Neural cell (in vitro differentiated cells): ENCODE data around the gene ENO1. TPM values are rescaled to one million over a fixed set of nuclear protein-coding genes. Genes with fewer than 3 reads are reported as not detected.

ENCODE experiments used
- H2AFZ ChIP-seq: fragments of 200-600, 300-800 bp; sonication (generic), shearing (Covaris generic); 2 replicates; pipeline ENCODE4 v1.6.0; 2014; ENCODE audit warnings: low read depth, mild to moderate bottlenecking, antibody characterized with exemption, low read length, moderate library complexity
- H3F3A ChIP-seq: fragments of 200-600 bp; shearing (Covaris generic); 2 replicates; pipeline ENCODE4 v1.6.1; 2016; ENCODE audit warnings: mild to moderate bottlenecking, moderate library complexity, mixed read lengths, antibody characterized with exemption, low read length; ENCODE audit not compliant: insufficient read depth, poor library complexity, severe bottlenecking
- H3K27ac ChIP-seq: fragments of 200-600, 300-800 bp; sonication (generic), shearing (Covaris generic); 2 replicates; pipeline ENCODE4 v1.5.1; 2014; ENCODE audit warnings: mild to moderate bottlenecking, low read length, moderate library complexity
- H3K27me3 ChIP-seq: fragments of 300-800, 200-600 bp; sonication (generic), shearing (Covaris generic); 2 replicates; pipeline ENCODE4 v1.6.0; 2014; ENCODE audit warnings: mild to moderate bottlenecking, low read depth, low read length, moderate library complexity; ENCODE audit not compliant: insufficient read depth
- H3K36me3 ChIP-seq: fragments of 300-800, 200-600 bp; sonication (generic), shearing (Covaris generic); 2 replicates; pipeline ENCODE4 v1.5.1; 2014; ENCODE audit warnings: mild to moderate bottlenecking, antibody characterized with exemption, low read length, moderate library complexity; ENCODE audit not compliant: insufficient read depth
- H3K4me2 ChIP-seq: fragments of 300-800, 200-600 bp; sonication (generic), shearing (Covaris generic); 2 replicates; pipeline ENCODE4 v1.6.0; 2014; ENCODE audit warnings: mild to moderate bottlenecking, low read length
- H3K4me3 ChIP-seq: fragments of 300-800, 200-600 bp; sonication (generic), shearing (Covaris generic); 2 replicates; pipeline ENCODE4 v1.5.1; 2014; ENCODE audit warnings: mild to moderate bottlenecking, low read length, moderate library complexity
- H3K79me2 ChIP-seq: fragments of 200-600 bp; shearing (Covaris generic); replicated peaks from 2 replicates; pipeline ENCODE4 v1.6.0; 2014; ENCODE audit warnings: mild to moderate bottlenecking, low read length, moderate library complexity; ENCODE audit not compliant: insufficient read depth
- H3K9ac ChIP-seq: fragments of 300-800, 200-600 bp; sonication (generic), shearing (Covaris generic); 2 replicates; pipeline ENCODE4 v1.6.1; 2016; ENCODE audit warnings: mild to moderate bottlenecking, low read length, mixed read lengths
- H3K9me2 ChIP-seq: fragments of 200-600 bp; shearing (Covaris generic); 2 replicates; pipeline ENCODE4 v1.6.1; 2016; ENCODE audit warnings: mild to moderate bottlenecking, low read length, mixed read lengths; ENCODE audit not compliant: insufficient read depth
- H3K9me3 ChIP-seq: fragments of 200-600, 300-800 bp; sonication (generic), shearing (Covaris generic); 2 replicates; pipeline ENCODE4 v1.6.1; 2016; ENCODE audit warnings: mild to moderate bottlenecking, mixed run types, low read length, moderate library complexity, mixed read lengths
- H4K20me1 ChIP-seq: fragments of 200-600 bp; shearing (Covaris generic); 2 replicates; pipeline ENCODE4 v1.6.1; 2016; ENCODE audit warnings: mild to moderate bottlenecking, mixed run types; ENCODE audit not compliant: insufficient read depth
- EP300 ChIP-seq: fragments of 450-650 bp; conservative IDR thresholded peaks from 2 replicates; pipeline ENCODE4 v1.6.1; 2014; ENCODE audit warnings: antibody characterized with exemption, mild to moderate bottlenecking, moderate library complexity; ENCODE audit not compliant: poor library complexity, severe bottlenecking
- EZH2 ChIP-seq: fragments of 200-600, 300-800 bp; shearing (Covaris generic), sonication (generic); IDR thresholded peaks from 2 replicates; pipeline ENCODE4 v1.6.1; 2014; ENCODE audit warnings: antibody characterized with exemption, low read length, borderline replicate concordance, mild to moderate bottlenecking; ENCODE audit not compliant: insufficient read depth, poor library complexity, severe bottlenecking
- MXI1 ChIP-seq: fragments of 450-650 bp; conservative IDR thresholded peaks from 2 replicates; pipeline ENCODE4 v1.6.1; 2014; ENCODE audit warnings: antibody characterized with exemption, mild to moderate bottlenecking; ENCODE audit not compliant: poor library complexity, severe bottlenecking
- POLR2AphosphoS5 ChIP-seq: IDR thresholded peaks from 2 replicates; pipeline ENCODE4 v1.6.1; 2012
- RAD21 ChIP-seq: fragments of 450-650 bp; conservative IDR thresholded peaks from 2 replicates; pipeline ENCODE4 v1.6.1; 2014; ENCODE audit warnings: antibody characterized with exemption, mild to moderate bottlenecking, moderate library complexity
- SMC3 ChIP-seq: fragments of 450-650 bp; conservative IDR thresholded peaks from 2 replicates; pipeline ENCODE4 v1.6.1; 2014; ENCODE audit warnings: antibody characterized with exemption, mild to moderate bottlenecking, moderate library complexity; ENCODE audit not compliant: poor library complexity
- TAF1 ChIP-seq: IDR thresholded peaks from 2 replicates; pipeline ENCODE4 v1.6.1; 2012; ENCODE audit warnings: low read depth
- polyA plus RNA-seq: library from polyadenylated mRNA; depleted of rRNA; stranded (reverse); fragments of >200 nt; gene quantifications from 2 replicates; pipeline ENCODE4 v1.2.3, GENCODE V29; 2014
- TF ChIP-seq, protein P1 (sequence below): fragments of 450-650 bp; IDR thresholded peaks from 2 replicates; pipeline ENCODE4 v1.5.1; 2014; ENCODE audit warnings: antibody characterized with exemption, mild to moderate bottlenecking, moderate library complexity; ENCODE audit not compliant: poor library complexity, severe bottlenecking
- TF ChIP-seq, protein P2 (sequence below): IDR thresholded peaks from 2 replicates; pipeline ENCODE4 v1.6.1; 2012; ENCODE audit warnings: borderline replicate concordance

Gene ENO1
- polyA plus RNA-seq, 1 donor from 2014 or later: 199 TPM

DNA sequence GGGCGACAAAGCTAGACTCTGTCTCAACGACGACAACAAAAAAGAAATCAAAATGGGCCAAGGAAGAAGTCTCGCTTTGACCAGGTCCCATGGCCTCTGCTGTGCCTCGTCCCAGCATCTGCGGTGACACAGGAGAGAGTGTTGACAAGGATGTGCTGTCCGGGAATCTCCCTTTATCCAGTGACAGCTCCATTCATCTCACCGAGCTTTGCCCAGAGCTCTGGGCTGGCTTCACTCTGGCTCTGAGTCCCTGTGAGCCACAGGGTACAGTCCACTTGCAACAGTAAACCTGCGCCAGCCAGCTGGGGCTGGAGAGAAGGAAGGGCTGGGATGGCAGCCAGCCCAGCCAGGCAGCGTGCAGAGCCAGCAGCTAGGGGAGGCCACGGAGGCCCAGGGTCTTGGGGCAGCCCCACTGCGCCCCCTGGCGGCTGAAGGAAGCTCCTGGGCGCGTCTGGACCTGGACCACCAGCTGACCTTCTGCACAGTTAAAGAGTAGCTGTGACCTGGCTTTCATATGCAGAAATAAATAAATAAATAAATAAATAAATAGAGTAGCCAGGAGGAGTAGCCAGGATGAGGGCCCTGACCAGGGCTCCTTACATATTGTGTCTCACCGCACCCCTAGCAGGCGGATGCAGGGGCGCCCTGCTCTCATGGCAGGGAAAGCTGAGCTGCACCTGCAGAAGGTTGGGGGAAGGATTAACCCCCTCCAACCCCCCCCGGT is 29.7 kb downstream of the ENO1 start:
- Histone ChIP-seq H4K20me1 (no peaks in the 10 kb centered on the region), H3K9me2 (no peaks in the 10 kb centered on the region), H3K27me3 (no peaks in the 10 kb centered on the region), H3K4me2 (no peak overlapping the region), H3K36me3 (no peaks in the 10 kb centered on the region), H3F3A (no peaks in the 10 kb centered on the region), H3K4me3 (no peak overlapping the region), H2AFZ (no peak overlapping the region), H3K9ac (no peak overlapping the region), H3K27ac (no peak overlapping the region), H3K79me2 (no peaks in the 10 kb centered on the region), H3K9me3 (no peaks in the 10 kb centered on the region)
- TF ChIP-seq RAD21 (peak; percentile 68), TAF1 (no peak), EZH2 (no peak), MXI1 (no peak), POLR2AphosphoS5 (no peak), EP300 (no peak), SMC3 (peak; percentile 72)
- TF ChIP-seq, protein P1, sequence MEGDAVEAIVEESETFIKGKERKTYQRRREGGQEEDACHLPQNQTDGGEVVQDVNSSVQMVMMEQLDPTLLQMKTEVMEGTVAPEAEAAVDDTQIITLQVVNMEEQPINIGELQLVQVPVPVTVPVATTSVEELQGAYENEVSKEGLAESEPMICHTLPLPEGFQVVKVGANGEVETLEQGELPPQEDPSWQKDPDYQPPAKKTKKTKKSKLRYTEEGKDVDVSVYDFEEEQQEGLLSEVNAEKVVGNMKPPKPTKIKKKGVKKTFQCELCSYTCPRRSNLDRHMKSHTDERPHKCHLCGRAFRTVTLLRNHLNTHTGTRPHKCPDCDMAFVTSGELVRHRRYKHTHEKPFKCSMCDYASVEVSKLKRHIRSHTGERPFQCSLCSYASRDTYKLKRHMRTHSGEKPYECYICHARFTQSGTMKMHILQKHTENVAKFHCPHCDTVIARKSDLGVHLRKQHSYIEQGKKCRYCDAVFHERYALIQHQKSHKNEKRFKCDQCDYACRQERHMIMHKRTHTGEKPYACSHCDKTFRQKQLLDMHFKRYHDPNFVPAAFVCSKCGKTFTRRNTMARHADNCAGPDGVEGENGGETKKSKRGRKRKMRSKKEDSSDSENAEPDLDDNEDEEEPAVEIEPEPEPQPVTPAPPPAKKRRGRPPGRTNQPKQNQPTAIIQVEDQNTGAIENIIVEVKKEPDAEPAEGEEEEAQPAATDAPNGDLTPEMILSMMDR: peak; percentile 64
- TF ChIP-seq, protein P2, sequence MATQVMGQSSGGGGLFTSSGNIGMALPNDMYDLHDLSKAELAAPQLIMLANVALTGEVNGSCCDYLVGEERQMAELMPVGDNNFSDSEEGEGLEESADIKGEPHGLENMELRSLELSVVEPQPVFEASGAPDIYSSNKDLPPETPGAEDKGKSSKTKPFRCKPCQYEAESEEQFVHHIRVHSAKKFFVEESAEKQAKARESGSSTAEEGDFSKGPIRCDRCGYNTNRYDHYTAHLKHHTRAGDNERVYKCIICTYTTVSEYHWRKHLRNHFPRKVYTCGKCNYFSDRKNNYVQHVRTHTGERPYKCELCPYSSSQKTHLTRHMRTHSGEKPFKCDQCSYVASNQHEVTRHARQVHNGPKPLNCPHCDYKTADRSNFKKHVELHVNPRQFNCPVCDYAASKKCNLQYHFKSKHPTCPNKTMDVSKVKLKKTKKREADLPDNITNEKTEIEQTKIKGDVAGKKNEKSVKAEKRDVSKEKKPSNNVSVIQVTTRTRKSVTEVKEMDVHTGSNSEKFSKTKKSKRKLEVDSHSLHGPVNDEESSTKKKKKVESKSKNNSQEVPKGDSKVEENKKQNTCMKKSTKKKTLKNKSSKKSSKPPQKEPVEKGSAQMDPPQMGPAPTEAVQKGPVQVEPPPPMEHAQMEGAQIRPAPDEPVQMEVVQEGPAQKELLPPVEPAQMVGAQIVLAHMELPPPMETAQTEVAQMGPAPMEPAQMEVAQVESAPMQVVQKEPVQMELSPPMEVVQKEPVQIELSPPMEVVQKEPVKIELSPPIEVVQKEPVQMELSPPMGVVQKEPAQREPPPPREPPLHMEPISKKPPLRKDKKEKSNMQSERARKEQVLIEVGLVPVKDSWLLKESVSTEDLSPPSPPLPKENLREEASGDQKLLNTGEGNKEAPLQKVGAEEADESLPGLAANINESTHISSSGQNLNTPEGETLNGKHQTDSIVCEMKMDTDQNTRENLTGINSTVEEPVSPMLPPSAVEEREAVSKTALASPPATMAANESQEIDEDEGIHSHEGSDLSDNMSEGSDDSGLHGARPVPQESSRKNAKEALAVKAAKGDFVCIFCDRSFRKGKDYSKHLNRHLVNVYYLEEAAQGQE: no peak

DNA sequence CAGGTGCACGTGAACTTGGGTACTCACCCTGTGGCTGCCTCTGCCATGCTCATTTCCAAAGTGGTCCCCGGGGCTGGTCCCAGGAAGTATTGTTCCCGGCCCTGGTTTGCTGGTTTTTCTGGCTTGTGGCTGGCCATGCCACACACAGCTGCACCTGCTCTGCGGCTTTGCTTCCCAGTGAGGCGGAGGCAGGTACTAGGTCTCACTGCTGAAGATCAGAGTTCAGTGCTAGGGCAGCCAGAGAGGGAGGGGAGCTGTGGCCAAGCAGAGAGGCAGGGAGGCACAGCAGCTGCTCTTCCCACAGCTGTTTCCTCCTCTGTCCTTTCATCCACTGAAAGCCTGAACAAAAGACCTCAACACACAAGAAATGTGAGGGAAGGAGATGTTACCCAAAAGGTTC is 30.5 kb downstream of the ENO1 start:
- Histone ChIP-seq H3K9me2 (no peaks in the 10 kb centered on the region), H3K9ac (no peak overlapping the region), H3K4me3 (no peak overlapping the region), H3F3A (no peaks in the 10 kb centered on the region), H3K9me3 (no peaks in the 10 kb centered on the region), H3K36me3 (no peaks in the 10 kb centered on the region), H3K27ac (no peak overlapping the region), H3K27me3 (no peaks in the 10 kb centered on the region), H3K79me2 (no peaks in the 10 kb centered on the region), H2AFZ (no peak overlapping the region), H4K20me1 (no peaks in the 10 kb centered on the region), H3K4me2 (no peak overlapping the region)
- TF ChIP-seq, protein P2: no peak
- TF ChIP-seq TAF1 (no peak), SMC3 (no peak), POLR2AphosphoS5 (no peak), RAD21 (no peak), EP300 (no peak), EZH2 (no peak), MXI1 (no peak)
- TF ChIP-seq, protein P1: no peak
